ENCODE results near the gene TBC1D10B.

TBC1D10B gene

DNA sequence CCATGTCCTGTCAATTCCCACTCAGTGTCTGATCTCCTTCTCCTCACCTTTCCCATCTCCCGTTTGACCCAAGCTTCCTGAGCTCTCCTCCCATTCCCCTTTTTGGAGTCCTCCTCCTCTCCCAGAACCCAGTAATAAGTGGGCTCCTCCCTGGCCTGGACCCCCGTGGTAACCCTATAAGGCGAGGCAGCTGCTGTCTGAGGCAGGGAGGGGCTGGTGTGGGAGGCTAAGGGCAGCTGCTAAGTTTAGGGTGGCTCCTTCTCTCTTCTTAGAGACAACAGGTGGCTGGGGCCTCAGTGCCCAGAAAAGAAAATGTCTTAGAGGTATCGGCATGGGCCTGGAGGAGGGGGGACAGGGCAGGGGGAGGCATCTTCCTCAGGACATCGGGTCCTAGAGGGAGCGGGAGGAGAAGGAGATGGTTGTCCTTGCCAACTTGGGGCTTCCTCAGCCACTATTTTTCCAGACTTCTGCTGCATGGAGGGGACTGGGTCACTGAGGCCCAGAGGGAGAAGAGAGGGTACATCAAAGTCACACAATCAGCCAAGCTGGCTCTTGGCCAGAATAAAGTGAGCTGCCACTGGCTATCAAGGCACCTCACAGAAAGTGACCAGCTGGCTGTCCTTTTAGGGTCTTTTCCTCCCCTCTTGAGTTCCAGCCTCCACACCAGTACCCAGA is 1.9 kb upstream of the TBC1D10B start:
- no peak for DNase-seq

DNA sequence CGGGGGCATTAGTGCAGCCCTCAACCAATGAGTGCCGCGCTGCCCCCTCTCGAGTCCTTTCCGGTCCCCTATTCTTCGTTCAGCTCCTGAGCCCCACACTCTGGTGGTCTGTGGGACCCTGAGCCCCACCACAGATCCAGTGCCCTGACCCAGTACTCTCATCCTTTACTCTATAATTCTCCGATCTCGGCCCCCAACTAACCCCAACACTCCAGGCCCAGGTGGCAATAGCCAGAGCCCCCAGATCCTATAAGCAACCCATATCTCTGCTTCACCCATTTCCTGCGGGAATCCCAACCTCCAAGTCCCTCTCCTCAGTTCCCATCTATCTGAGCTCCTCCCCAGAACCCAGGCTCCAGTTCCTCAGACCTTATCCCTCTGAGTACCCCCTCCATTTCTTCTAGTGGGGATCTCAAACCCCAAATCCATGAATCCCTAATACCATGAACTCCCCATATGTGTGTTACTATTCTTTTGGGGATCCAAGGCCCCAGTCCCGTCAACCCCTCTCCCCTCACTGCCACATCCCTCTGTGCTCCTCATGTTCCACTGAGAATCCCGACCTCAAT is 1.0 kb upstream of the TBC1D10B start:
- no peak for DNase-seq

DNA sequence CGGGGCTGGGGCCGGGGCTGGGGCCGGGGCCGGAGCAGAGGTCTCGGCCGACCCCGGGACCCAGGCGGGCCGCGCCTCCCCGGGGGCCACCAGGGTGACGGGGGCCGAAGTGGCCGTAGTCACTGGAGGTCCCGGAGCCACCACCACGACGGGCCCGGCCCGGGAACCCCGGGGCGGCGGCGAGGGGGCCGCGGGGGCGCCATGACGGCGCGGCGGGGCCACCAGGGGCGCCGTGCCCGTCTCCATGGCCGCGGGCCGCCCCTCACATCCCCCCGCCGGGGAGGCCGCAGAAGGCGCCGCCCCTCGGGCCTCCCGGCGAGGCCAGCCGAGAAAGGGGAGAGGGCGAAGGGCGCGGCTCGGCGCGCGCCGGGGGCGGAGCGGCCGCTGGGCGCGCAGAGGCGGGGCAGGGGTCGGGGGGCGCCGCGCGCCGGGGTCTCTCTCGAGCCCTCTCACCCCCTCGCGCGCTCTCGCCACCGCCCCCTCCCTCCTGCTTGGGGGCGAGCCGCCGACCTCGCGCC is 297 bp downstream of the TBC1D10B start:
- DNase-seq, result no peak

DNA sequence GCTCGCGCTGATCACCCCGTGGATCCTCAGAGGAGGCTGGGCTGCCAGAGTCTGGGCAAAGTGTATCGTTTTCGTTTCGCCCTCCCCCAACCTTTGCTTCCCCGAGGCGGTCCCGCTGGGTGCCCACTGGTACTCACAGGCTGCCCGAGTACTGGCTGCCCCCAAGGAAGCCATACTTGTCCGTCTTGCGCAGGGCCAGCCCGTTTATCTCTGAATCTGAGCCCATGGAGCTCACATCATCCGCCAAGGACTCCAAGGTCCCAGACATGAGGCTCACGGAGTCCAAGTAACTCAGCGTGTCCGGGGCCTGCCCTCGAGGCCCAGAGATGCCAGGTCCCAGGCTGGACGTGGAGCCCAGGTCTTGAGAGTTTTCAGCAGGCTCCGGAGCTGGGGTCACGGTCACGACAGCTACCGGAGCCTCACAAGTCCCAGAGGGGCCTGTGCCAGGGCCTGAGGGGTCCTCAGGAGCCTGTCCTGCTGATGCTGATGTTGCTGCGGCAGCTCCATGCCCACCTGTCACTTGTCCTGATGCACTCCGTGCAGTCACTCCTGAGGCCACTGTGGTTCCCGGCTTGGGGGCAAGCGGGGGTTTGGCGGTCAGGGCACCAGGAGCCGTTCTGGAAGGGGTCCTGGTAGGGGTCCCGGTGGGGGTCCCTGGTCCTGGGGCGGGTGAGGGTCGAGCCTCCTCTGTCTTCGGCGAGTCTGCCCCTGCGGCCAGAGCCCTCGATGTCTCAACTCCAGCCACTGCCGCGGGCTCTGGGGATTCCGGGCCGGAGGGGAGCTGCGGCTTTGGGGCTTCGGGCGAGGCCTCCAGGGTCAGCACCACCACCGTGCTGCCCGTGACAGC is 980 bp downstream of the TBC1D10B start:
- no peak for DNase-seq

DNA sequence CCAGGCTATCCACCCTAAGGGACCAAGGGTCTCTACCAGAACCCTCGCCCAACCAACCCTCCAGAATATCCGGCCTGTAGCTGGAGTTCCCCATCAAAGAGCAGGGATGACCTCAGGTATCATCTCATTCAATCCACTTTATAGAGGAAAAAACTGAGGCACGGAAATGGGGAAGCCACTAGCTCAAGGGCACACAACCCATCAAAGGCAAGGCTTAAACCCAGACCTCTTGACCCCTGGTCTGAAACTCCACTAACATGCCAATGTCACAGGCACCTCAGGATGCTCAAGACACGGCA is 1.6 kb downstream of the TBC1D10B start:
- no peak for DNase-seq

DNA sequence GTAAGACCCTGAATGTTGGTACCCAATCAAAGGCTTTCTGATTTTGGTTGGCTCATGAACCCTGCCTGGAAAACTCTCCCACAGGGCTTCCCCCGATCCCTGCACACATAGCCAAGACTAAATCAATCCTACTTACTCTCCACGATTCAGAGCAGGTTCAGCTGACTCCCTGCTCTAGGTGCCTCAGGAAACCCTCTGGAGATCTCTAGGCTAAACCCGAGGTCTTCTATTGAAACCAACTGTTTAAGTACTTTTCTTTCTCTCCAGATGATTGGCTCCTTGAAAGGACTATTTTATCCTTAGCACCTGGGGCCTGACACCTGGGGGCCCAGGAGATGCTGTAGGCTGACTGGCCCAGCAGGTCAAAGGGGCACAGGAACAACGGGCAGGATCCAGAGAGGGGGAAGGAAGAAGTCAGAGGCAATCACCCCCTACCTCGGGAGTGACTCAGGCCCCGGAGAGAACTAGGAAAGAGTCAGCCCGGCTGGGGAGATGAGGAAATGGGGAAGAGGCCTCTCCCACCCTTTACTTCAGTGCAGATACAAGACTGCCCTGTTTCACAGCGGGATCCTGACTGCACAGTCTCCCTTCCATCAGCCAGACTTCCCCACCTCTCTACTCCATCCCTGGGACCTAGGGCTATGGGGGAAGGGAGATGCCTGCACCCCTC is 2.0 kb downstream of the TBC1D10B start:
- no peak for DNase-seq

DNA sequence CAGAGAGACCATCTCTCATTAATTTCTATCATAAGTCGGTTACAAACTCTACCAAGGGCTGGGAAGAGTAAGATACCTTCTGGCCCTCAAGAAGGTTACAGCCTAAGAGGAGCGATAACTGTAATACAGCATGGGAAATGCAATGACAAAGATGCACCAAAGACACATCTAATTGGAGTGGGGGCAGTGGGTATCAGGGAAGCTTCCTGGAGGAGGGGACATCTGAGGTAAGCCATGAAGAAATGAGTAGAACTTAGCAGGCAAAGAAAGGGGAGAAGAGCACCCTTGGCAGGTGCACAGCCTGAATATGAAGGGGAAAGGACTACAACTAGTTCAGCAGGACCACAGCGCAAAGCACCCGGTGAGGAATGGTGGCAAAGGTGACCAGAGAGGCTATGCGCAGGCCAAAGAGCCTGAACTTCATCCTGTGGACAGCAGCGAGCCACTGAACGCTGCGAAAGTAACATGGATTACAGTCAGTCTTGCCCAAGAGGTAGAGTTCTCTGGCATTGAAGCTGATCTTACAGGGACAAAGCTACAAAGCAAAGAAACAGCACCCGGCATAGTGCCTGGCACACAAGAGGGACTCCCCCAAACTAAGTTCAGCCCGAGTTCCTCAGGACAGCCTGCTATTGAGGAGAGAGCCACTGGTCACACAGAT is 2.8 kb downstream of the TBC1D10B start:
- DNase-seq, result no peak

DNA sequence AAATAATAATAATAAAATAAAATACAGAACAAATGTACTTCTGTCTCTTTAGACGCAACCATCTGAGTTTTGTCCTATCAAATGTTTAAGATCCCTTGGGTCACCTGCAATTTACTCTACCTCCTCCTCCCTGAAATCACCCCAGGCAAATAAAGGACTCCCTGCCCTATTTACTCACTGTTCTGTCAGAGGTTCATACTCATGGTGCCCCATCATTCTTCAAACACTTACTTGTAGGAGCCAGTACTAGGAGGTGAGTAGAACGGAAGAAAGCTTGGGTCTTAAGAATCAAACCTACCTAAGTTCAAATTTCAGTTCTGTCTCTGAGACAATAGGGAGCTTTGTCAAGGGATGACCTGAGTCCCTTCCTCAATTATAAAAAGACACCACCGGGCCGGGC is 3.8 kb downstream of the TBC1D10B start:
- DNase-seq, result no peak

DNA sequence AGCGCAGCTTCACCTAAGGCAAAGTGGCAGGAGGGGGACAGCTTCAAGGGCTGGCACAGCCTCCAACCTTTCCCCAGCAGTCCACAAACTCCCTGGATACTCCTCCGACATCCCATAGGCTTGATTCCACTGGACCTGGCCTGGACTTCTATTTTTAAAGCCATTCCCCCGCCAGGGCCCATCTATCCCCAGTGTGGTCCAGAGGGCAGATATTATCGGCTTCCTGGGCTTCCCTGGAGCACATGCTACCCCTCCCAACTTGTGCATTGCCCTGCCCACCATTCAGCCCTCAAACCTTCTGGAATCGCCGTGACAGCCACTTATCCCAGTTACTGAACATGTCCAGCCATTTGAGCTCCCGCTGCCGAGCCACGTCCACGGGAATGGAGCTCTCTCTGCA is 5.1 kb downstream of the TBC1D10B start:
- DNase-seq, result no peak

DNA sequence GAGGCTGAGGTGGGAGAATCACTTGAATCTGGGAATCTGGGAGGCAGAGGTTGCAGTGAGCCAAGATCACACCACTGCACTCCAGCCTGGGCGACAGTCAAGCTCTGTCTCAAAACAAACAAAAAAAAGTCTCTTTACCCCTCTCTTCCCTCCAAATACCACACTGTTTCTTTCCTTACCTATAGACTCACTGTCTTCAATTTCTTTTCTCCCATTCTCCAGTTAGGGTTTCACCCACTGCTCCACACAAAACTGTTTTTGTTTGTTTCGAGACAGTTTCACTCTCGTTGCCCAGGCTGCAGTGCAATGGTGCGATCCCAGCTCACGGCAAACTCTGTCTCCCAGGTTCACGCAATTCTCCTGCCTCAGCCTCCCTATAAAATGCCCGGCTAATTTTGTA is 9.1 kb downstream of the TBC1D10B start:
- no peak for DNase-seq

DNA sequence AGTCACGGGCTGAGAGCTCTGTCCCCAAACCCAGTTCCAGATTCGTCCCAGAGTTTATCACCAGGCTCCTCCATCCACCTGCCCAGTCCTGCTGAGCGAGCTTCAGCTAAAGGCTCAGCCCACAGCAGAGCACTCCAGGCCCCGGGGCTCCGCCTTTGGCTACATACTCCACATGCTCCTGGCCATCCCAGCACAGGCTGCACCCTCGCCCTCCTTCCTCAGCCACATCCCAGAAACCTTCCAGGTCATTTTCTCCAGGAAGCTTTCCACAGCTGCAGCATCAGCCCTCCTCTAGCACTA is 10.5 kb downstream of the TBC1D10B start:
- DNase-seq, result no peak

DNA sequence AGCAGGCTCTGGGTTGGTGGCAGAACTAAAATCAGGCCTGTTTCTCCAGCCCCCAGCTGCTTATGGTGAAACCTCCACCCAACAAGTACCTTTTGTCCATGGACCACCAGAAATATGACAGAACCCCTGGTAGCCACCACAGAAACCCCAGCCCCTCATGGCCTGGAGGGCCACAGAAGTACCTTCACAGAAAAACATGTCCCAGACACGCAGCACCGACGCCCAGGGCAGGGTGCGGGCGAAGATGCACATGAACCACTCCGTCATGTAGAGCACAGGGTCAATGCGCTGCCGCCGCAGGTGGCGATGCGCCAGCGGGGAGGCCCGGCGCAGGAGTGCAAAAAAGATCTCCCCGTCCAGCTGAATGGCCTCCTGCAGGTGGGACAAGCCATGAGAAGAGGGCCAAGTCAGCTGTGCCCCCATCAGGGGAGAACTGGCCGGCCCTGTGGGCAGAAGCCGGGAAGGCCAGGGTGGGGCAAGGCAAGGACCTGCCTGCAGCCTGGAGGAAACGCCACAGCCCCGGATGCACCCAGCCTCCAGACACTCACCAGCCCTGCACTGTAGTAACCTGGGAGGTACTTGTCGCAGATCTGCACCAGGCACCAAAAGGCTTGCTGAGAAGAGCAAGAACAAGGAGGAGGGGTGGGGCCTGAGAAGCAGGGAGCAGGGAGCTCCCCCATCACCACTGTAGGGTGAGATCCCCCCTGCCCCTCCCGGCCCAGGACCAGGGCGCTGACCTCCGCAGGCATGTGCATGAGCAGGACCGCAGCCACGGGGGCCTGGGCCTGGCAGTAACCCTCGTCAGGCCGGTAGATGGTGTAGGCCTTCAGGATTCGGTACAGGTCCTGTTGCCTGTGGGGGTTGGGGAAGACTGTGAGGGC is 11.1 kb downstream of the TBC1D10B start:
- DNase-seq, result no peak

DNA sequence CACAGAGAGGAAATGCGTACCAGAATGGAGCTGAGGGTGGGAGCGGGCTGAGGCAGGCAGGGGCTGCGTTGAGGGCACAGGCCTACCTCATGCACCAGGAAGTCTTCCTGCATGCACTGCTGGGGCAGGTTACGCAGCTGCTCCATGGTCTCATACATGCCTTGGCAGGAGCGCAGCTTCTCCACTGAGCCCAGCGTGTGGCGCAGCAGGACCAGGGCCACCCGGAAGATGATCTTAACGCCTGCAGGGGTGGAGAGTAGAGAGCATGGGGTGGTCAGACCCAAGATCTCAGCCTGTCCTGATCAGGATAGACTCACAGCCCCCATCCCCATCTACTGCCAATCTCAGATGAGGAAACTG is 11.7 kb downstream of the TBC1D10B start:
- no peak for DNase-seq

DNA sequence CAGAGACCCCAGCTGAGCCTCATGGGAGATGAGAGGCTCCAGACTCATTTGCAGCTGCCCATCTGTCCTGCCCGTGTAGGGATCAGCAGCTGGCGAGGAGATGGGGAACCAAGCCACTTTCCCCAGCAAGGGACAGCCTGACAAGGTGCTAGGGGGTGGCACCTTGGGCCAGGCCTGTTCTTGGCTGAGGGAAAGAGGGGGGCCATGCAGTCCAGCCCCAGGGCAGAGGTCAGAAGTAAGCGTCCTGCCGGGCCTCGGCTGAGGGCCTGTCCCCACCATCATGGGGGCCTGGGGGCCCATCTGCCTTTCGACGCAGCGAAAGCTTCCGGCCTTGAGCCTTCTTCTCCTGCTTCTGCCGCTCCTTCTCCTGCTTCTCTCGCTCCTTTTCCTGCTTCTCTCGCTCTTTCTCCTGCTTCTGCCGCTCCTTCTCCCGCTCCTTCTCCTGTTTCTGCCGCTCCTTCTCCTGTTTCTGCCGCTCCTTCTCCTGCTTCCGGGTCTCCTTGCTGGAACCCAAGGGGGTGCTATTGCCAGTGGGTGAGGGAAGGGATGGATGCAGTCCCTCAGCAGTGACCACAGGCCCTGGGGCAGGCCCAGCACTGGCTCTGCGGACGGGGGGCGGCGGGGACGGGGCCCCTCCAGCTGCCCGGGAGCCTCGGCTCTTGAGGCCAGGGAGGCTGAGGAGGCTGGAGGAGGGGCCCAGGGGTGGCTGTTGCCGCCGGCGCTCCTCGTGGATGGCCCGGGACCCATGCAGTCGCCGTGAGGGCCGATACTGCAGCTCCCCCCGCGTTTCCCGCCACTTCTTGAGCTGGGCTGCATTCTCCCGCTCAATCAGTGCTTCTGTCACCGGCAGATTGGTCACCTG is 12.3 kb downstream of the TBC1D10B start:
- no peak for DNase-seq

DNA sequence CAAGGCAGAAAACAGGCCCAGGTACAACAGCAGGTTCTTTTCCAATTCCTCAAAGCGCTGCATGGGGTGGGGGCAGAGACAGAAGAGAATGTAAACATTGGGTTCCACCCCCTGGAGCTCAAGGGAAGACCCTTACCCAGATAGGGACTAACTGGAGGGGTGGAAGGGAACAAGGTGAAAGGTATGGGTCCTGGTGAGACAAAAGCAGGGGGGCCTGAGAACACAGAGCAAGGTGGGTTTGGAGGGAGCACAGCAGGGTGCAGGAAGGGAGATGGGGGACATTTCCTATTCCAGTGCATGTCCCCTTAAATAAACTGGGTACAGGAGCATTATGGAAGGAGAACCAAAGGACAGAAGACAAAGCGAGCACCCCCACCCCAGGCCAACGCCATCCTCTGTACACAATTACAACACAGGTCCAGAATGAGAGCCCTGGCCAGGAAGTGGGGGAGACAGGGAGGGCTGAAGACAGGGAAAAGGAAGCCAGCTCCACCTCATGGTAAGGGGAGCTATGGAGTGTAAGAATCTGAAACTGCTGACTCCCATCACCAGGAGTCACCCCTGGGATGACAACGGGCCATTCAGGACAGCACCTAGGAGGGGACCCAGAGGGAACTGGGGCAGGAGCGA is 13.1 kb downstream of the TBC1D10B start:
- DNase-seq, result no peak

DNA sequence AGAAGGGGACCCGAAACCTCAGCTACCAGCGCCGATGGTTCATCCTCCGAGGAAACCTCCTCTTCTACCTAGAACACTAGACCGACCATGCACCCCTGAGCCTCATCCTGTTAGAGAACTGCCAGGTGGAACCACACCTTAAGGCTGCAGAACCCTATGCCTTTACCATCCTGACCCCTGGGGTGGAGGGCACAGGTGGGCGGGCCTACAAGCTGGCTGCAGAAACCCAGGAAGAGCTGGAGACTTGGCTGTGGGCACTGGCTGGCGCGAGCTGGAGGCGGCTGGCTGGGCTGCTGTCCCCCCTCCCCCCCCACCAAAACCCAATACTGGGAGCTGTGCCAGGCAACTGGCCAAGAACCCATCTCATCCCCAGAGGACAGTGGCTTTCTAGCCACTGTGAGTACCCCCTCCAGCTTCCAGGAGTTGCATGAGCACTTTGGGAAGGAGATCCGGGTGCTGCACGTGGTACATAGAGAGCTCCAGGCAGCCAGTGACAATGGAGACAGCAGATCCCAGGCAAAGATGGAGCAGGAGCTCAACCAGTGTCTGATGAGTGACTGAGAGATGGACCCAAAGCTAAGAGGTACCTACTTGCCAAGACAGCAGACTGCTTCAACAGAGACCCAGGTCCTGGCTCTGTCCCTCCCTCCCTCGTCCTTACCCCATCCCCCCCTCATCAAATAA is 13.8 kb downstream of the TBC1D10B start:
- peak; percentile 75 for DNase-seq

DNA sequence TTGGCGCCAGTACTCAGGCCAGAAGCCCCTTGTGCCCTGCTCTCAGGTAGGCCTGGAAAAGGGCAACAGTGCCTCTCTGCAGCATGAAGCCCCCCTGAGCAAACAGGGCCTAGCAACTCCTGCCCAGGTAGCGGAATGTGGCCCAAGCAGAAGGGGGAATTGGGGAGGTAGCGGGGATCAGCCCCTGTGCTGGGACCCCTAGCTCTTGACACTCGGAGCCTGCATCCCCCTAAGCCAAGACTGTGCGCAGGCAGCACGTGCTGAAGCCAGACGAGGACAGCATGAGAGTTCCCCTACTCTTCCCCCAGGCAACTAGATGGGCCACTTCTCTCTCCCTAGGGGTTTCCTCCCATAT is 14.4 kb downstream of the TBC1D10B start:
- no peak for DNase-seq

DNA sequence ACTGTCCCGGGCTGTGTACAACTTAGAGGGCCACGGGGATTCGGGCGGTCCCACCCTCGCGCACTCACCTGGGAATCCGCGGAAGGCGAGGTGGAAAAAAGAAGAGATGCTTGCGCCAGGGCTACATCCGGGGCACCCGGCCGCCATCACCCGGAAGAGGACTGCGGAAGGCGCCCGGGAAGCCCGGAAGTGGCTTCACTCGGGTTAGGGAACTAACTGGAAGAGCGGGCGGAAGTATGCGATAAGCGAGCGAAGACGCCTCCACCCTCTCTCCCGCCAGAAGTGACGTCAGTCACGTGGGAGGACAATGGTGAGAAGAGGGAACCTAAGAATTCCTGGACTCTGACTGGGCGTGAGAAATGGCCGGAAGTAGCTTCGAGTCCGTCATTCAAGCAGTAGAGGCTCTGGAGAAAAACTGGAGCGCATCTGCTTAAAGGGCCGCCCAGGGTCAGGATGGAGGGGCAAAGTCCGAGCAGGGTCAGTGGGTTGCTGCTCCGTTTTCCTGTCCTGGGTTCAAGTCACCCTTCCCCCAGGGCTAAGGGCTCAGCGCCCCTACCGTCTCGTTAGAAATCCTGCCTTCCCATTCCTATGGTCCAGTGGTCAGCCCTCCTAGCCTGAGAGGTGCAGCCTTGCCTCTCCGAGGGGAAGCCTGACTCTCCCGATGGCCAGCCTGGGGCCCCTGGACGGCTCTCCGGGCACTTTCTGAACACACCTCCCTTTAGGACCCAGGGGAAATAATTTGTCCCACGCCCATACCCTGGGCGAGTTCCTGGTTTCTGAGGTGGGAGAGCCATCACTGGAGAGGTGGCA is 14.9 kb downstream of the TBC1D10B start, which contains the start of gene CD2BP2:
Gene CD2BP2, minus strand, starts transcription at position 165 of the 810 bp plus-strand sequence. CDS start 627 bp downstream, outside the sequence.
- peak; percentile 98 for DNase-seq
